GM12864 (cell line): Measurements from ENCODE around the gene NAXE.
"Not testable (repeated sequence)": the region's sequence is repeated elsewhere in the genome, so short reads cannot be mapped to it uniquely, and the experiment has no call there.

Source experiments
- DNase-seq: peaks from one replicate; pipeline ENCODE4 v3.0.0-alpha.2; 2011; ENCODE audit warnings: low read depth
- H3K4me3 ChIP-seq: 2 replicates; pipeline ENCODE4 v1.5.1; 2011; ENCODE audit warnings: mild to moderate bottlenecking, low read depth, low read length, control low read depth
- TF ChIP-seq, protein P1 (sequence below): IDR thresholded peaks from 2 replicates; pipeline ENCODE4 v1.5.1; 2011; ENCODE audit warnings: low read depth, mild to moderate bottlenecking, moderate library complexity, low read length, control low read depth, inconsistent platforms; ENCODE audit errors: missing control alignments

Gene NAXE

DNA sequence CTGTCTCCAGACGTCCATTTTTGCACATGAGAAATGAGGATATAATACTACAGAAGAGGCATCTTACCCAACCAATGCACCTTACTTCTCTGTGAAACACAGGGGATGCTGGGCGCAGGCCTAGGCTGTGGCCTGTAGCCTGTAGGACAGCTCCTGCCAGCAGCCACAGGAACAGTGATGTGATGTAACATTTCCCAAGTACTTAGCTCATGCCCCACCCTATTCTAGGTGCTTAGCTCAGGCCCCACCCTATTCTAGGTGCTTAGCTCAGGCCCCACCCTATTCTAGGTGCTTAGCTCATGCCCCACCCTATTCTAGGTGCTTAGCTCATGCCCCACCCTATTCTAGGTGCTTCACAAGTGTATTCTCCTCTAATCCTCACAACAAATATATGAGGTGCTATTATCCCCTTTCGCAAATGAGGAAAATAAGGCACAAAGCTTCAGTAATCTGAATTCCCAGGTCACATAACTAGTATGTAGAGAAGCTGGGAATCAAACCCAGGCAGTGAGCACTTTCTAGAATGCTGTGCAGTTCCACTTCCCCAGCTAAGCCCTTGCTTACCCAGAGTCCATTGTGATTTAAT lies 4.6 kb upstream of the NAXE start:
- DNase-seq, result no peak

DNA sequence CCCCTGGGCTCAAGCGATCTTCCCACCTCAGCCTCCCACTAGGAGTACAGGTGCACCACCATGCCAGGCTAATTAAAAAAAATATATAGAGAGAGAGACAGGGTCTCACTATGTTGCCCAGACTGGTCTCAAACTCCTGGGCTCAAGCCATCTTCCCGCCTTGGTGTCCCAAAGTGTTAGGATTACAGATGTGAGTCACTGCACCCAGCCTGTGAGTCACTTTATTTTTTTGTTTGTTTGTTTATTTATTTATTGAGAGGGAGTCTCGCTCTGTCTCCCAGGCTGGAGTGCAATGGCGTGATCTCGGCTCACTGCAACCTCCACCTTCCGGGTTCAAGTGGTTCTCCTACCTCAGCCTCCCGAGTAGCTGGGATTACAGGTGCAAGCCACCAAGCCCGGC lies 3.6 kb upstream of the NAXE start:
- DNase-seq, H3K4me3 ChIP-seq: not testable (repeated sequence)

More for the DNA sequence above, 4.6 kb upstream of the NAXE start:
- no peak overlapping the region for H3K4me3 ChIP-seq
- TF ChIP-seq, protein P1, sequence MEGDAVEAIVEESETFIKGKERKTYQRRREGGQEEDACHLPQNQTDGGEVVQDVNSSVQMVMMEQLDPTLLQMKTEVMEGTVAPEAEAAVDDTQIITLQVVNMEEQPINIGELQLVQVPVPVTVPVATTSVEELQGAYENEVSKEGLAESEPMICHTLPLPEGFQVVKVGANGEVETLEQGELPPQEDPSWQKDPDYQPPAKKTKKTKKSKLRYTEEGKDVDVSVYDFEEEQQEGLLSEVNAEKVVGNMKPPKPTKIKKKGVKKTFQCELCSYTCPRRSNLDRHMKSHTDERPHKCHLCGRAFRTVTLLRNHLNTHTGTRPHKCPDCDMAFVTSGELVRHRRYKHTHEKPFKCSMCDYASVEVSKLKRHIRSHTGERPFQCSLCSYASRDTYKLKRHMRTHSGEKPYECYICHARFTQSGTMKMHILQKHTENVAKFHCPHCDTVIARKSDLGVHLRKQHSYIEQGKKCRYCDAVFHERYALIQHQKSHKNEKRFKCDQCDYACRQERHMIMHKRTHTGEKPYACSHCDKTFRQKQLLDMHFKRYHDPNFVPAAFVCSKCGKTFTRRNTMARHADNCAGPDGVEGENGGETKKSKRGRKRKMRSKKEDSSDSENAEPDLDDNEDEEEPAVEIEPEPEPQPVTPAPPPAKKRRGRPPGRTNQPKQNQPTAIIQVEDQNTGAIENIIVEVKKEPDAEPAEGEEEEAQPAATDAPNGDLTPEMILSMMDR, result no peak

DNA sequence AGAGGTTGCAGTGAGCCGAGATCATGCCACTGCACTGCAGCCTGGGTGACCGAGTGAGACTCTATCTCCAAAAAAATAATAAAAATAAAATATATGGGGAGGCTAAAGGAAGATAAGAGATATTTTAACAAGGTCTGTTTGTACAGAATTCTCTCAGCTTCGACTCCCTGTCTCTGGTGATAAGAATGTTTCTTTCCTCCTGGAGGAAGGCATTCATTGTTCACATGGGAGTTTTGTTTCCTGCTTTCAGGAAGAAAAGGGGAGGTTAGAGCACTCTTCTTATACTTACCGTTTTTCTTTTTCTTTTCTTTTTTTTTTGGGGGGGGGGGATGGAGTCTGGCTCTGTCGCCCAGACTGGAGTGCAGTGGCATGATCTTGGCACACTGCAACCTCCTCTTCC lies 2.0 kb upstream of the NAXE start:
- TF ChIP-seq, protein P1, result no peak
- no peak for DNase-seq
- H3K4me3 ChIP-seq, result no peak overlapping the region

DNA sequence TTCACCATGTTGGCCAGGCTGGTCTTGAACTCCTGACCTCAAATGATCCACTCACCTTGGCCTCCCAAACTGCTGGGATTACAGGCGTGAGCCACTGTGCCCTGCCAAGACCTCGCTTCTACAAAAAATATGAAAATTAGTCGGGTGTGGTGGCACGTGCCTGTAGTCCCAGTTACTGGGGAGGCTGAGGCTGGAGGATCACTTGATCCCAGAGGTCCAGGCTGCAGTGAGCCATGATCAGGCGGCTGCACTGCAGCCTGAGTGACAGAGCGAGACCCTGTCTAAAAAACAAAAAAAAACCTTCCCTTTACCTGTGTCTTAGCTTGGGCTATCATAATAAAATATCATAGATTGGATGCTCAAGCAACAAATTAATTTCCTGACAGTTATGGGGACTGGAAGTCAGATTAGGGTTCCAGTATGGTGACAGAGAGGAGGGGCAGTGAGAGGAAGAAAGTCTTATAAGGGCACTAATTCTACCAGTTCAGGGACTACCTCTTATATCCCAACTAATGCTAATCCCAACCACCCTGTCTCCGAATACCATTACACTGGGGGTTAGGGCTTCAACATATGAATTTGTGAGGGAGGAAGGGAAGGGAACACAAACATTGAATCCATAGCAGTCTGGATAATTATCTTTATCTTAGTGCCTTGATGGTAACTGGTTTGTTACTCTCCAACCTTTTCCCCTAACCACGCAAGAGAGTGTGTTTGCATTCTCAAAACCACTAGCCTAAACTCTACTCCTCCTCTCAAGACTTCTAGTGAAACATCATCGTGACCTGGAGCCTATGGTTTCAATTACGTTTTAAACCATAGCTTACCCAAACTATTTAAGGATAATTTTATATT lies 1.0 kb upstream of the NAXE start:
- no peak for DNase-seq
- H3K4me3 ChIP-seq, result peak overlapping the region; percentile 77; the same call in 1 of the 2 replicates
- TF ChIP-seq, protein P1, result no peak

DNA sequence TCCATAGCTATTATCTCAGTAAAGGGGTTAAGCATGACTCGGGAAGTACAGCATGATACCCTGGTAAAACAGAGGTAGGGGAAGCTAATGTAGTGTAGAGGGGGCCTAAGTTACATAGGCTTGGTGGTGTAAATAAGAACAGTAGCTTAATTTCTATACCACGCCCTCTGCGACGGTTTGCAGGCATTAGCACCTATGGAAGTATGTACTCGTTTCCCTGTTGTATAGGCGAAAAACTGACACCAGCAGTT lies 470 bp upstream of the NAXE start:
- TF ChIP-seq, protein P1, result no peak
- peak overlapping the region; percentile 77 for H3K4me3 ChIP-seq
- DNase-seq, result no peak

DNA sequence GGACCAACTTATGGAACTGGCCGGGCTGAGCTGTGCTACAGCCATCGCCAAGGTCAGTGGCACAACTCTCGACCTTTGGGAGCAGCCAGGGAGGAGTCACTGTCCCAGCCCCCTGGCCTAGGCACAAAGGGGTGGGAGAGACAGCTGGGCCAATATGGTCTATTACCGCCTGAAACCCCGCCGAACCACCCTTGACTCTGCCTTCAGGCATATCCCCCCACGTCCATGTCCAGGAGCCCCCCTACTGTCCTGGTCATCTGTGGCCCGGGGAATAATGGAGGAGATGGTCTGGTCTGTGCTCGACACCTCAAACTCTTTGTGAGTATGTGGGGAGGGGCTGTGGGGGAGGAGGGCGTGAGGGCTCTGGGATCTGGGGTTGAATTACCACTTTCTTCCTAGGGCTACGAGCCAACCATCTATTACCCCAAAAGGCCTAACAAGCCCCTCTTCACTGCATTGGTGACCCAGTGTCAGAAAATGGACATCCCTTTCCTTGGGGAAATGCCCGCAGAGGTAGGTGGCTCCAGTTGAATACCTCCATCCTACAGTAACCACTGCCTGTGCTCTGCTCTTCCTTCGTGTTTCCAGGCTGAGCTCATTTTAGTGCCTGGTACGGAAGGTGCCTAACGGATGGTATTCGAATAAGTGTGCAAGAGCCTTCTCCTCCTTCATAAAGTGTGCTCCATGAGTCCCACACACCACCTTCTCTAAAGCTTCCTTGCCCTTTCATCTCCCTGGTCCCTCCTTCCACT lies 758 bp downstream of the NAXE start:
- peak overlapping the region; percentile 77 for H3K4me3 ChIP-seq
- DNase-seq, result no peak
- TF ChIP-seq, protein P1, result no peak

DNA sequence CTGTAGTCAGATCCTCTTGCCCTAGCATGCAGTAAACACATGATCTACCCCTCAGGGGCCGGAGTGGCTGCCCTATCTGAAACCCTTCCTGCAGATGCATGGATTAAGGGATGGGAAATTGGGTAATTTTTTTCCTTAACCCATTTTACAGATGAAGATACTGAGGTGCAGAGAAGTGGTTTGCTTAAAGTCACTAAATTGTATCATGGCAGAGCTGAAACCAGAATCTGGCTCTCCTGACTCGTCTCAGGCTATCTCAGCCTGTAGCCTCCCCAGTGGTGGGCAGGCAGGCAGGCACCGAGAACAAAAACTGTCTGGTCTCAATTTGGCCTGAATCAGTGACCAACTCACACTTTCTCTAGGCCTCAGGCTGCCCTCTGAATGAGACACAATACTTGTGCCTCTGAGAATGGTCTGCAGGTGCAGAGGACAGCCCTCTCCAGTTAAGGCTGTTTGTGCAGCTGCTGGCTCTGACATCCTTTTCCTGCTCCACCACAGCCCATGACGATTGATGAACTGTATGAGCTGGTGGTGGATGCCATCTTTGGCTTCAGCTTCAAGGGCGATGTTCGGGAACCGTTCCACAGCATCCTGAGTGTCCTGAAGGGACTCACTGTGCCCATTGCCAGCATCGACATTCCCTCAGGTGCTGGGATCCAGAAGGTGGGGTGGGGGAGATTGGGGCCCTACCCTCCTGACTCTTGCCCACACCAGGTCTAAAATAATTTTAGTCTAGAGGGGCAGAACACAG lies 1.5 kb downstream of the NAXE start:
- no peak overlapping the region for H3K4me3 ChIP-seq
- no peak for DNase-seq
- TF ChIP-seq, protein P1, result no peak
